Right lobe of liver (tissue), 6 donors: ENCODE measurements around the gene RIMS3. TPM values are rescaled to one million over a fixed set of nuclear protein-coding genes. Genes with fewer than 3 reads are reported as not detected.
A peak's percentile ranks its signal among the peaks of the same experiment; 100 is the strongest.

Experiments
- ATAC-seq, 4 donors: fragments of 200-7000 bp; cut with Tn5 transposase; one replicate each; pipeline ENCODE4 v1.9.1; 2020; ENCODE audit warnings: mild to moderate bottlenecking in 4 of 4, moderate library complexity in 4 of 4
- DNase-seq, 3 donors: peaks; one replicate each; pipeline ENCODE4 v3.0.0-alpha.2; 2020
- H3K27ac ChIP-seq, 3 donors: fragments of 200-600 bp; one replicate each; pipeline ENCODE4 v1.8.0; 2022
- H3K27me3 ChIP-seq, 2 donors: fragments of 200-600 bp; one replicate each; pipeline ENCODE4 v1.8.0; 2022
- H3K36me3 ChIP-seq, 4 donors: fragments of 200-600 bp; sonication (generic) in 1 of 4; one replicate each; pipeline versions ENCODE4 v1.5.1 to v1.8.0; 2017 to 2022; ENCODE audit warnings: control low read depth in 1 of 4
- H3K4me1 ChIP-seq, 4 donors: fragments of 200-600 bp; sonication (generic) in 1 of 4; one replicate each; pipeline versions ENCODE4 v1.5.1 to v1.8.0; 2017 to 2022; ENCODE audit warnings: control low read depth in 1 of 4
- H3K4me3 ChIP-seq, 3 donors: fragments of 200-600 bp; one replicate each; pipeline ENCODE4 v1.8.0; 2022
- H3K9me3 ChIP-seq, 4 donors: fragments of 200-600 bp; sonication (generic) in 1 of 4; one replicate each; pipeline versions ENCODE4 v1.5.1 to v1.8.0; 2017 to 2022; ENCODE audit warnings: control low read depth in 1 of 4
- POLR2A ChIP-seq: fragments of 450-650 bp; IDR thresholded peaks from one replicate; pipeline ENCODE4 v1.6.1; 2017; ENCODE audit warnings: antibody characterized with exemption, mild to moderate bottlenecking
- WGBS: methylation state at CpG from one replicate; pipeline ENCODE4 v1.1.6; 2018; ENCODE audit warnings: low coverage, low lambda C conversion rate; ENCODE audit not compliant: insufficient coverage; ENCODE audit errors: missing lambda C conversion rate; 5-methylcytosine and 5-hydroxymethylcytosine counted together
- intact Hi-C, 2 donors: fragments of 100-400 bp; cut with DNase I; formaldehyde crosslinking; loops; one replicate each; pipeline versions ENCODE4 v1.11.2 to v1.14.1; 2022
- total RNA-seq, 6 experiments: library from RNA; depleted of rRNA in 2 of 6; stranded (reverse); fragments of >200 nt in 2 of 6; fragmentation: NEBNext Ultra II Directional in 3 of 6; extraction: Animal tissue kit (Norgen Biotek cat#: 25700) in 3 of 6; gene quantifications; one replicate each; pipeline versions ENCODE4 v1.1.0 to v1.2.4, GENCODE V29; 2016 to 2023
- TF ChIP-seq, protein P1 (sequence below), 4 donors: fragments of 200-600 bp in 3 of 4; fragments of 450-650 bp in 1 of 4; IDR thresholded peaks; one replicate each; pipeline versions ENCODE4 v1.5.1 to v1.8.0; 2016 to 2022; ENCODE audit warnings: antibody characterized with exemption in 4 of 4, mild to moderate bottlenecking in 2 of 4
- donor health status: DM: no; HTN: yes; CAD: no.
- donor health status: DM: no; HTN: no; CAD: no.
- donor health status: DM: no; HTN: no; CAD: no.
- donor health status: DM: no; HTN: yes; CAD: no.
- donor health status: DM: no; HTN: yes; CAD: no.

The RIMS3 gene
- total RNA-seq, 6 experiments from 2014 or later = 0.35 to 1.4 (median 0.45) TPM

DNA sequence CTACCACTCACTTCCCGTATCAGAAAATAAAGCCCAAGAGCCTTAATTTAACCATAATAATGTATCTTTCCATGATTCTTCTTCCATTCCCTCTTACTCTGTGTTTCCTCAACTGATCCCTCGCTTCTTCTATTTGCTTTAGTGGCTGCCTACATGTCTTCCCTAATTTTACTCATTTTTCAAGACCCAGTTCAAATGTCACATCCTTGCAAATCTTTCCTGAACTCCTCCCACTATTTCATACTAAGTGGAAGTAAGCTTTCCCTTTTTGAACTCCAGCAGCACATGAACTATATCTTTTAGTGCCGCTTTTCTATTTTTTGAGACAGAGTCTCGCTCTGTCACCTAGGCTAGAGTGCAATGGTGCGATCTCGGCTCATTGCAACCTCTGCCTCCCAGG lies 22.2 kb upstream of the RIMS3 start:
- TF ChIP-seq POLR2A = no peak
- TF ChIP-seq, protein P1, sequence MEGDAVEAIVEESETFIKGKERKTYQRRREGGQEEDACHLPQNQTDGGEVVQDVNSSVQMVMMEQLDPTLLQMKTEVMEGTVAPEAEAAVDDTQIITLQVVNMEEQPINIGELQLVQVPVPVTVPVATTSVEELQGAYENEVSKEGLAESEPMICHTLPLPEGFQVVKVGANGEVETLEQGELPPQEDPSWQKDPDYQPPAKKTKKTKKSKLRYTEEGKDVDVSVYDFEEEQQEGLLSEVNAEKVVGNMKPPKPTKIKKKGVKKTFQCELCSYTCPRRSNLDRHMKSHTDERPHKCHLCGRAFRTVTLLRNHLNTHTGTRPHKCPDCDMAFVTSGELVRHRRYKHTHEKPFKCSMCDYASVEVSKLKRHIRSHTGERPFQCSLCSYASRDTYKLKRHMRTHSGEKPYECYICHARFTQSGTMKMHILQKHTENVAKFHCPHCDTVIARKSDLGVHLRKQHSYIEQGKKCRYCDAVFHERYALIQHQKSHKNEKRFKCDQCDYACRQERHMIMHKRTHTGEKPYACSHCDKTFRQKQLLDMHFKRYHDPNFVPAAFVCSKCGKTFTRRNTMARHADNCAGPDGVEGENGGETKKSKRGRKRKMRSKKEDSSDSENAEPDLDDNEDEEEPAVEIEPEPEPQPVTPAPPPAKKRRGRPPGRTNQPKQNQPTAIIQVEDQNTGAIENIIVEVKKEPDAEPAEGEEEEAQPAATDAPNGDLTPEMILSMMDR (IDR thresholded peaks at IDR 0.05) = no peak
- H3K36me3 ChIP-seq = no peaks in the 10 kb centered on the region
- 91% methylated on average over 6 of the region's 6 CpGs for WGBS
- no peaks in the 10 kb centered on the region for H3K4me1 ChIP-seq
- no peak overlapping the region for H3K27ac ChIP-seq
- intact Hi-C loops = loop anchor here in 1 of 2 donors (10.0 kb wide), 1 partner anchor 157 kb away; no protein-coding TSS in a partner anchor
- DNase-seq = no peak
- no peak for ATAC-seq
- H3K27me3 ChIP-seq = no peaks in the 10 kb centered on the region
- H3K4me3 ChIP-seq = no peak overlapping the region
- no peaks in the 10 kb centered on the region for H3K9me3 ChIP-seq

DNA sequence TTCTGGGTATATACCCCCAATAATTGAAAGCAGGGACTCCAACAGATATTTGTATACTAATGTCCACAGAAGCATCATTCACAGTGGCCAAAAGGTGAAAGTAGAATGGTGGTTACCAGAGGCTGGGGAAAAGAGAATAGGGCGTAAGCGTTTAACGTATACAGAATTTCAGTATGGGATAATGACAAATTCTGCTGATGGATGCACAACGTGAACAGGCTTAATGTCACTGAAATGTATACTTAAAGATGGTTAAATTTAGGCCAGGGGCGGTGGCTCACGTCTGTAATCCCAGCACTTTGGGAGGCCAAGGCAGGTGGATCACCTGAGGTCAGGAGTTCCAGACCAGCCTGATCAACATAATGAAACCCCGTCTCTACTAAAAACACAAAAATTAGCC lies 21.6 kb upstream of the RIMS3 start:
- H3K9me3 ChIP-seq = no peaks in the 10 kb centered on the region
- no peak for DNase-seq
- intact Hi-C loops = loop anchor here in 1 of 2 donors (10.0 kb wide), 1 partner anchor 158 kb away; no protein-coding TSS in a partner anchor
- no peaks in the 10 kb centered on the region for H3K4me1 ChIP-seq
- no peaks in the 10 kb centered on the region for H3K36me3 ChIP-seq
- no peak for ATAC-seq
- TF ChIP-seq, protein P1 (IDR thresholded peaks at IDR 0.05) = no peak
- no peak for TF ChIP-seq POLR2A
- H3K4me3 ChIP-seq = no peak overlapping the region
- H3K27me3 ChIP-seq = no peaks in the 10 kb centered on the region
- no peak overlapping the region for H3K27ac ChIP-seq
- 93% methylated on average over 5 of the region's 7 CpGs for whole genome bisulfite sequencing

DNA sequence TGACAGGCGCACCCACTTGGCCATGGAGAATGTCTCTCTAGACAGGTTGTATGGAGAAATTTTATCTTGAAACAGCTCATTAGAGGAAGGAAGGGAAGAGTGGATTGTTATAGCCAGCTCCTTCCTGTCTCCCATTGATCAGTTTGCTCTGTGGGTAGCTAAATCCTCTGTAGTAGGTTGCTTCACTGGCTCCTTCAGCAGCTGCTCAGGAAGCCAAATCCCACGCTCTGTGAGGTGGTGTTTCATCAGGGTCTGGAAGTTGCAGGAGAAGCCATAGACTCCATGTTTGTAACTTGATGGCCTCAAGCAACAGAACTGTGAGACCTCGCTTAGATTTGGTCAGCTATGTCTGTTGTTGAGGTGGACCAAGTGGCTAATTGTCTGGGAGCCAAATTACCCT lies 19.2 kb upstream of the RIMS3 start:
- H3K27me3 ChIP-seq = no peaks in the 10 kb centered on the region
- H3K36me3 ChIP-seq = no peaks in the 10 kb centered on the region
- H3K9me3 ChIP-seq = no peaks in the 10 kb centered on the region
- no peak overlapping the region for H3K27ac ChIP-seq
- H3K4me1 ChIP-seq = no peaks in the 10 kb centered on the region
- DNase-seq = no peak
- ATAC-seq = peak in 1 of 4 donors; percentile 18
- 92% methylated on average over 2 of the region's 3 CpGs for WGBS
- no peak overlapping the region for H3K4me3 ChIP-seq
- intact Hi-C loops = loop anchor here in 1 of 2 donors (10.0 kb wide), 1 partner anchor 160 kb away; no protein-coding TSS in a partner anchor
- TF ChIP-seq, protein P1 (IDR thresholded peaks at IDR 0.05) = no peak
- TF ChIP-seq POLR2A = no peak

DNA sequence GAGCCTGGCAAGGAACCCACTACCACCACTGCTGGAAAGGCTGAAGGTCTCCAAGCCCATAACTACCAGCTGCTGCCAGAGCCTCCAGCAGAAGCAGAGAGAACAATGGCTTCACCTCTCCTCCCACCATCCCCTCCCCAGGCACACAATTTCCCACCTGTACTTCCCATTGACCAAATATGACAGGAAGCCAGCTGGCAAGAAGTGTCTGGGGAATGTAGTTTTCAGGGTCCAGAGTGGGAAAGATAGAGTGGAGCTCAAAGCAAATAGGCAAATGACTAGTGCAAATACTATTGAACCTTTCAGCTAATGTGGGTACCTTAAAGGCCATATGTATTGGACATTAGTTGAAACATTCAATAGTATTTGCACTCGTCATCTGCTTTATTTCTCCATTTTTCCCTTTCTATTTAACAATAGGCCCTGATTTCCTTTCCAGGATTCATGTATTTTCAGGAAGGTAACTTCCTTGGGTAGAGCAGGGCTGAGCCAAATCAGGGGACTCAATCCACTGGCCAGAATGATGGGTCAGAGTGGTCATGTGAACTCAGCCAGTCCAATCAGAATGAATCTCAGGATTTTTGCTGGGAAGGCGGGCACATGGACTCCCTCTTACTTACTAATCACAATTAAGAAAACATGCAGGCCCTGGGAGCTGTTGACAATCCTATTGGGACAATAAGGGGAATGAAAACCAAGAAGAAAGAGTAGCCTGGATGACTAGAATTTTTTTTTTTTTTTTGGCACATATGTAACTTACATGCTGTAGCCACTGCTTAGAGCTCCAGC lies 13.9 kb upstream of the RIMS3 start:
- TF ChIP-seq, protein P1 (IDR thresholded peaks at IDR 0.05) = no peak
- DNase-seq (no peak), ATAC-seq (no peak)
- Histone ChIP-seq H3K27me3 (no peaks in the 10 kb centered on the region), H3K36me3 (no peaks in the 10 kb centered on the region), H3K4me1 (no peaks in the 10 kb centered on the region), H3K27ac (no peak overlapping the region), H3K4me3 (no peak overlapping the region), H3K9me3 (no peaks in the 10 kb centered on the region)
- intact Hi-C loops = no loop called here
- WGBS = 92% methylated on average over 1 of the region's 2 CpGs
